CD4-positive, alpha-beta T cell (primary cell): ENCODE measurements around the gene RAMAC. TPM values are rescaled to one million over a fixed set of nuclear protein-coding genes. Genes with fewer than 3 reads are reported as not detected.

Experiments used
- ATAC-seq: fragments of 200-7000 bp; cut with Tn5 transposase; one replicate; pipeline ENCODE4 v1.10.0; 2022; ENCODE audit warnings: mild to moderate bottlenecking; ENCODE audit not compliant: poor library complexity
- CTCF ChIA-PET: fragments of 350-600 bp; sonication (Branson Sonifier 250); formaldehyde crosslinking; loops from one replicate; lab custom pipeline; 2021; ENCODE audit warnings: antibody characterized with exemption, inconsistent platforms; lab: Charles Lee
- POLR2A ChIA-PET: fragments of 350-600 bp; sonication (Branson Sonifier 250); formaldehyde crosslinking; loops from one replicate; lab custom pipeline; 2021; ENCODE audit warnings: antibody characterized with exemption, inconsistent platforms; lab: Charles Lee
- DNase-seq, 14 experiments: peaks; one replicate each; pipeline ENCODE4 v3.0.0-alpha.2; 2013 to 2020; ENCODE audit warnings: mixed read lengths in 2 of 14
- H3K27ac ChIP-seq, 2 donors: one replicate each; pipeline versions ENCODE4 v1.5.1 to v1.7.0; 2013; ENCODE audit warnings: low read length in 2 of 2, low read depth in 1 of 2, mild to moderate bottlenecking in 1 of 2
- H3K27me3 ChIP-seq, 2 experiments: 1 replicate in 1 of 2; 2 replicates in 1 of 2; pipeline versions ENCODE4 v1.6.1 to v1.7.0; 2013; ENCODE audit warnings: low read length in 2 of 2, control low read depth in 1 of 2, mild to moderate bottlenecking in 1 of 2, moderate library complexity in 1 of 2; ENCODE audit not compliant: insufficient read depth in 2 of 2, control insufficient read depth in 1 of 2
- H3K36me3 ChIP-seq: one replicate; pipeline ENCODE4 v1.6.1; 2013; ENCODE audit warnings: low read length, control low read depth; ENCODE audit not compliant: insufficient read depth
- H3K4me1 ChIP-seq: one replicate; pipeline ENCODE4 v1.6.1; 2013; ENCODE audit warnings: low read length, control low read depth; ENCODE audit not compliant: insufficient read depth
- H3K4me3 ChIP-seq: one replicate; pipeline ENCODE4 v1.5.1; 2013; ENCODE audit warnings: mild to moderate bottlenecking, low read length, moderate library complexity
- H3K9me3 ChIP-seq, 2 experiments: 1 replicate in 1 of 2; 2 replicates in 1 of 2; pipeline versions ENCODE4 v1.6.1 to v1.7.0; 2013; ENCODE audit warnings: low read length in 2 of 2, mild to moderate bottlenecking in 2 of 2, control low read depth in 1 of 2, moderate library complexity in 1 of 2; ENCODE audit not compliant: control insufficient read depth in 1 of 2, insufficient read depth in 1 of 2
- H3K27ac Mint-ChIP-seq: one replicate; pipeline ENCODE4 v1.8.0; 2020; ENCODE audit warnings: mixed read lengths
- H3K27me3 Mint-ChIP-seq: one replicate; pipeline ENCODE4 v1.8.0; 2021; ENCODE audit warnings: mixed read lengths
- H3K36me3 Mint-ChIP-seq: one replicate; pipeline ENCODE4 v1.8.0; 2021; ENCODE audit warnings: low read depth, mixed read lengths
- H3K4me1 Mint-ChIP-seq: one replicate; pipeline ENCODE4 v1.8.0; 2021; ENCODE audit warnings: low read depth, mixed read lengths
- H3K4me3 Mint-ChIP-seq: one replicate; pipeline ENCODE4 v1.8.0; 2020; ENCODE audit warnings: mild to moderate bottlenecking, mixed read lengths
- H3K9me3 Mint-ChIP-seq: one replicate; pipeline ENCODE4 v1.8.0; 2020; ENCODE audit warnings: mixed read lengths
- CTCF ChIP-seq: fragments of 200-600 bp; IDR thresholded peaks from one replicate; pipeline ENCODE4 v1.8.0; 2022; ENCODE audit warnings: antibody characterized with exemption, mild to moderate bottlenecking
- intact Hi-C, 2 experiments: fragments of 100-400 bp; cut with DNase I in 1 of 2; cut with micrococcal nuclease in 1 of 2; formaldehyde crosslinking; loops; one replicate each; pipeline versions ENCODE4 v1.15.1 to v1.9.0; 2023 to 2025; cut with DNase I, micrococcal nuclease
- total RNA-seq, 174 experiments: library from RNA in 2 of 174; stranded (reverse) in 2 of 174; gene quantifications; one replicate each; pipeline ENCODE4 v1.2.3 and lab custom pipeline; 2021 to 2026

Gene RAMAC
- total RNA-seq, 2 experiments from 2014 or later: 25.5 to 26.5 TPM

- DNase-seq: no peak
- Mint-ChIP-seq H3K27me3 (peaks cover 15% of the 10 kb centered on the region), H3K9me3 (no peaks in the 10 kb centered on the region), H3K4me3 (no peak overlapping the region), H3K36me3 (no peaks in the 10 kb centered on the region), H3K4me1 (peaks cover 6% of the 10 kb centered on the region), H3K27ac (no peak overlapping the region)
- no peak overlapping the region for H3K27ac ChIP-seq
- H3K36me3 ChIP-seq: no peaks in the 10 kb centered on the region
- no peak for ATAC-seq
- peaks cover 25 to 33% of the 10 kb centered on the region in 2 experiments for H3K27me3 ChIP-seq
- H3K9me3 ChIP-seq: no peaks in the 10 kb centered on the region
- ChIA-PET CTCF (no interaction called here), POLR2A (no interaction called here)
- intact Hi-C loops: no loop called here
- H3K4me3 ChIP-seq: no peak overlapping the region
- TF ChIP-seq CTCF: no peak
- H3K4me1 ChIP-seq: peaks cover 3% of the 10 kb centered on the region
Measured at GRCh38 chr15:82950295-82950694, 35.7 kb upstream of the RAMAC start.

GRCh38 chr15:82950746-82951370, 35.2 kb upstream of the RAMAC start:
- no peaks in the 10 kb centered on the region for H3K36me3 ChIP-seq
- CTCF ChIA-PET: no interaction called here
- peaks cover 6% of the 10 kb centered on the region for H3K4me1 Mint-ChIP-seq
- no peaks in the 10 kb centered on the region for H3K9me3 Mint-ChIP-seq
- H3K27me3 ChIP-seq: peaks cover 25 to 33% of the 10 kb centered on the region in 2 experiments
- no peak overlapping the region for H3K27ac ChIP-seq
- no peak for DNase-seq
- no peak overlapping the region for H3K27ac Mint-ChIP-seq
- H3K36me3 Mint-ChIP-seq: no peaks in the 10 kb centered on the region
- TF ChIP-seq CTCF: no peak
- intact Hi-C loops: no loop called here
- peaks cover 15% of the 10 kb centered on the region for H3K27me3 Mint-ChIP-seq
- no peak overlapping the region for H3K4me3 Mint-ChIP-seq
- POLR2A ChIA-PET: no interaction called here
- peaks cover 3% of the 10 kb centered on the region for H3K4me1 ChIP-seq
- no peak for ATAC-seq
- H3K9me3 ChIP-seq: no peaks in the 10 kb centered on the region
- H3K4me3 ChIP-seq: no peak overlapping the region

GRCh38 chr15:82951472-82952157, 34.4 kb upstream of the RAMAC start:
- ATAC-seq (no peak), DNase-seq (peak in 1 of 14 experiments; percentile 4)
- peaks cover 11% of the 10 kb centered on the region for H3K27me3 Mint-ChIP-seq
- no peaks in the 10 kb centered on the region for H3K9me3 Mint-ChIP-seq
- peaks cover 6% of the 10 kb centered on the region for H3K4me1 Mint-ChIP-seq
- no peak overlapping the region for H3K27ac Mint-ChIP-seq
- ChIA-PET POLR2A (no interaction called here), CTCF (no interaction called here)
- Histone ChIP-seq H3K9me3 (no peaks in the 10 kb centered on the region), H3K27me3 (peaks cover 25 to 33% of the 10 kb centered on the region in 2 experiments), H3K4me1 (peaks cover 3% of the 10 kb centered on the region), H3K36me3 (no peaks in the 10 kb centered on the region), H3K27ac (no peak overlapping the region), H3K4me3 (no peak overlapping the region)
- peak overlapping the region; percentile 74 for H3K4me3 Mint-ChIP-seq
- no peak for TF ChIP-seq CTCF
- intact Hi-C loops: no loop called here
- no peaks in the 10 kb centered on the region for H3K36me3 Mint-ChIP-seq
